Activated naive CD8-positive, alpha-beta T cell treated with anti-CD3 and anti-CD28 coated beads, Interleukin-2, amount 50 U/mL, for 24 hours (primary cell): ENCODE data around the gene PLA2R1.

Experiments
- ATAC-seq: fragments of 150-1000 bp; cut with Tn5 transposase; one replicate; pipeline ENCODE4 v1.10.0; 2021
- DNase-seq: peaks from one replicate; pipeline ENCODE4 v3.0.0; 2021
- H3K27ac Mint-ChIP-seq: one replicate; pipeline ENCODE4 v1.8.0; 2021; ENCODE audit warnings: mild to moderate bottlenecking, mixed read lengths
- H3K27me3 Mint-ChIP-seq: one replicate; pipeline ENCODE4 v1.8.0; 2021; ENCODE audit warnings: mixed read lengths
- H3K36me3 Mint-ChIP-seq: one replicate; pipeline ENCODE4 v1.8.0; 2021; ENCODE audit warnings: low read depth, mixed read lengths
- H3K4me1 Mint-ChIP-seq: one replicate; pipeline ENCODE4 v1.8.0; 2021; ENCODE audit warnings: mixed read lengths
- H3K4me3 Mint-ChIP-seq: one replicate; pipeline ENCODE4 v1.8.0; 2021; ENCODE audit warnings: mild to moderate bottlenecking, moderate library complexity, mixed read lengths
- H3K9me3 Mint-ChIP-seq: one replicate; pipeline ENCODE4 v1.8.0; 2021; ENCODE audit warnings: mixed read lengths

The PLA2R1 gene

GRCh38 chr2:160062292-160063005, at the start of gene PLA2R1:
Gene PLA2R1 (minus strand): TSS chr2:160062615. CDS start chr2:160062403, 212 bp downstream.
- H3K27ac Mint-ChIP-seq: no peak within 1 kb of the TSS
- H3K36me3 Mint-ChIP-seq: no peaks in the 10 kb centered on the region
- peak within 1 kb of the TSS; percentile 52 for H3K4me3 Mint-ChIP-seq
- DNase-seq (peak; percentile 3), ATAC-seq (no peak)
- H3K4me1 Mint-ChIP-seq: peaks cover 7% of the 10 kb centered on the region
- peaks cover 55% of the 10 kb centered on the region for H3K27me3 Mint-ChIP-seq
- H3K9me3 Mint-ChIP-seq: no peaks in the 10 kb centered on the region

GRCh38 chr2:160110674-160111239, 48.3 kb upstream of the PLA2R1 start:
- no peaks in the 10 kb centered on the region for H3K4me1 Mint-ChIP-seq
- H3K27me3 Mint-ChIP-seq: no peaks in the 10 kb centered on the region
- no peak for DNase-seq
- H3K27ac Mint-ChIP-seq: no peak overlapping the region
- no peak overlapping the region for H3K4me3 Mint-ChIP-seq
- H3K36me3 Mint-ChIP-seq: no peaks in the 10 kb centered on the region
- no peak for ATAC-seq
- H3K9me3 Mint-ChIP-seq: no peaks in the 10 kb centered on the region

- ATAC-seq (peak; percentile 83), DNase-seq (peak; percentile 48)
- no peaks in the 10 kb centered on the region for H3K27me3 Mint-ChIP-seq
- H3K4me3 Mint-ChIP-seq: no peak overlapping the region
- no peaks in the 10 kb centered on the region for H3K4me1 Mint-ChIP-seq
- no peaks in the 10 kb centered on the region for H3K36me3 Mint-ChIP-seq
- H3K27ac Mint-ChIP-seq: no peak overlapping the region
- no peaks in the 10 kb centered on the region for H3K9me3 Mint-ChIP-seq
These were observed 47.7 kb upstream of the PLA2R1 start for GRCh38 chr2:160109939-160110673.

- Mint-ChIP-seq H3K36me3 (no peaks in the 10 kb centered on the region), H3K27ac (no peak overlapping the region), H3K4me1 (no peaks in the 10 kb centered on the region), H3K9me3 (no peaks in the 10 kb centered on the region), H3K4me3 (no peak overlapping the region), H3K27me3 (no peaks in the 10 kb centered on the region)
- ATAC-seq (no peak), DNase-seq (no peak)
These were observed 46.8 kb upstream of the PLA2R1 start for GRCh38 chr2:160109243-160109642.

- no peaks in the 10 kb centered on the region for H3K9me3 Mint-ChIP-seq
- H3K4me1 Mint-ChIP-seq: no peaks in the 10 kb centered on the region
- H3K27me3 Mint-ChIP-seq: no peaks in the 10 kb centered on the region
- no peaks in the 10 kb centered on the region for H3K36me3 Mint-ChIP-seq
- H3K4me3 Mint-ChIP-seq: no peak overlapping the region
- no peak for ATAC-seq
- no peak for DNase-seq
- no peak overlapping the region for H3K27ac Mint-ChIP-seq
These were observed 46.2 kb upstream of the PLA2R1 start for GRCh38 chr2:160108646-160109045.

- Mint-ChIP-seq H3K27ac (no peak overlapping the region), H3K4me1 (no peaks in the 10 kb centered on the region), H3K27me3 (no peaks in the 10 kb centered on the region), H3K4me3 (no peak overlapping the region), H3K9me3 (no peaks in the 10 kb centered on the region), H3K36me3 (no peaks in the 10 kb centered on the region)
- DNase-seq (no peak), ATAC-seq (no peak)
These were observed 43.0 kb upstream of the PLA2R1 start for GRCh38 chr2:160105366-160105765.

GRCh38 chr2:160104115-160104514, 41.7 kb upstream of the PLA2R1 start:
- Mint-ChIP-seq H3K4me1 (no peaks in the 10 kb centered on the region), H3K27ac (no peak overlapping the region), H3K9me3 (no peaks in the 10 kb centered on the region), H3K4me3 (no peak overlapping the region), H3K27me3 (no peaks in the 10 kb centered on the region), H3K36me3 (no peaks in the 10 kb centered on the region)
- DNase-seq: no peak
- no peak for ATAC-seq

GRCh38 chr2:160097326-160097725, 34.9 kb upstream of the PLA2R1 start:
- Mint-ChIP-seq H3K27me3 (peaks cover 5% of the 10 kb centered on the region), H3K4me3 (no peak overlapping the region), H3K36me3 (peaks cover 6% of the 10 kb centered on the region), H3K9me3 (peaks cover 12% of the 10 kb centered on the region), H3K4me1 (no peaks in the 10 kb centered on the region), H3K27ac (no peak overlapping the region)
- no peak for ATAC-seq
- DNase-seq: no peak

GRCh38 chr2:160096409-160096808, 34.0 kb upstream of the PLA2R1 start:
- ATAC-seq (peak; percentile 86), DNase-seq (no peak)
- peaks cover 5% of the 10 kb centered on the region for H3K27me3 Mint-ChIP-seq

GRCh38 chr2:160092445-160092844, 30.0 kb upstream of the PLA2R1 start:
- DNase-seq: no peak
- Mint-ChIP-seq H3K9me3 (peaks cover 40% of the 10 kb centered on the region), H3K36me3 (peaks cover 12% of the 10 kb centered on the region), H3K27me3 (peaks cover 5% of the 10 kb centered on the region), H3K4me3 (no peak overlapping the region), H3K27ac (no peak overlapping the region), H3K4me1 (no peaks in the 10 kb centered on the region)
- ATAC-seq: no peak

More at GRCh38 chr2:160096409-160096808, 34.0 kb upstream of the PLA2R1 start:
- H3K27ac Mint-ChIP-seq: no peak overlapping the region
- H3K4me1 Mint-ChIP-seq: no peaks in the 10 kb centered on the region
- H3K36me3 Mint-ChIP-seq: peaks cover 6% of the 10 kb centered on the region
- H3K9me3 Mint-ChIP-seq: peaks cover 14% of the 10 kb centered on the region
- H3K4me3 Mint-ChIP-seq: no peak overlapping the region

- DNase-seq: no peak
- Mint-ChIP-seq H3K4me1 (no peaks in the 10 kb centered on the region), H3K27ac (no peak overlapping the region), H3K27me3 (peaks cover 5% of the 10 kb centered on the region), H3K9me3 (peaks cover 49% of the 10 kb centered on the region), H3K4me3 (no peak overlapping the region), H3K36me3 (peaks cover 19% of the 10 kb centered on the region)
- no peak for ATAC-seq
These were observed 29.0 kb upstream of the PLA2R1 start for GRCh38 chr2:160091381-160091780.

GRCh38 chr2:160087854-160088745, 25.7 kb upstream of the PLA2R1 start:
- Mint-ChIP-seq H3K4me3 (no peak overlapping the region), H3K27me3 (peaks cover 2% of the 10 kb centered on the region), H3K27ac (no peak overlapping the region), H3K4me1 (no peaks in the 10 kb centered on the region), H3K36me3 (peaks cover 13% of the 10 kb centered on the region), H3K9me3 (peaks cover 42% of the 10 kb centered on the region)
- peak; percentile 9 for DNase-seq
- no peak for ATAC-seq

GRCh38 chr2:160085662-160086061, 23.2 kb upstream of the PLA2R1 start:
- no peak for ATAC-seq
- H3K4me1 Mint-ChIP-seq: no peaks in the 10 kb centered on the region

More at GRCh38 chr2:160085662-160086061, 23.2 kb upstream of the PLA2R1 start:
- DNase-seq: no peak
- H3K36me3 Mint-ChIP-seq: peaks cover 13% of the 10 kb centered on the region
- no peak overlapping the region for H3K4me3 Mint-ChIP-seq
- H3K27ac Mint-ChIP-seq: no peak overlapping the region
- peaks cover 2% of the 10 kb centered on the region for H3K27me3 Mint-ChIP-seq
- peaks cover 34% of the 10 kb centered on the region for H3K9me3 Mint-ChIP-seq
